Naive thymus-derived CD4-positive, alpha-beta T cell (primary cell): ENCODE measurements around the gene PDE4C. TPM values are rescaled to one million over a fixed set of nuclear protein-coding genes. Genes with fewer than 3 reads are reported as not detected.
A peak's percentile ranks its signal among the peaks of the same experiment; 100 is the strongest.

Experiments used
- ATAC-seq: fragments of 150-1000 bp; cut with Tn5 transposase; 2 replicates; pipeline ENCODE4 v1.10.0; 2021; ENCODE audit warnings: mild to moderate bottlenecking, moderate library complexity
- CTCF ChIA-PET: fragments of 350-600 bp; sonication (Branson Sonifier 250); formaldehyde crosslinking; loops from one replicate; lab custom pipeline; 2021; ENCODE audit warnings: antibody characterized with exemption; lab: Charles Lee
- POLR2A ChIA-PET: fragments of 350-600 bp; sonication (Branson Sonifier 250); formaldehyde crosslinking; loops from one replicate; lab custom pipeline; 2021; ENCODE audit warnings: antibody characterized with exemption, inconsistent platforms; lab: Charles Lee
- DNase-seq, 9 donors: peaks; one replicate each; pipeline versions ENCODE4 v3.0.0 to v3.0.0-alpha.2; 2020 to 2022; ENCODE audit warnings: mixed read lengths in 1 of 9
- H3K27ac ChIP-seq: one replicate; pipeline ENCODE4 v1.7.0; 2013; ENCODE audit warnings: mild to moderate bottlenecking, low read depth, low read length, moderate library complexity
- H3K27me3 ChIP-seq, 2 donors: one replicate each; pipeline ENCODE4 v1.7.0; 2013; ENCODE audit warnings: low read length in 2 of 2, mild to moderate bottlenecking in 2 of 2, moderate library complexity in 2 of 2; ENCODE audit not compliant: control insufficient read depth in 2 of 2, insufficient read depth in 2 of 2
- H3K36me3 ChIP-seq, 3 experiments: 1 replicate in 2 of 3; 2 replicates in 1 of 3; pipeline ENCODE4 v1.7.0; 2013; ENCODE audit warnings: low read length in 3 of 3, mild to moderate bottlenecking in 3 of 3, moderate library complexity in 1 of 3; ENCODE audit not compliant: insufficient read depth in 3 of 3, control insufficient read depth in 2 of 3
- H3K4me1 ChIP-seq, 2 donors: one replicate each; pipeline ENCODE4 v1.7.0; 2013; ENCODE audit warnings: low read length in 2 of 2, mild to moderate bottlenecking in 2 of 2, moderate library complexity in 1 of 2; ENCODE audit not compliant: control insufficient read depth in 2 of 2, insufficient read depth in 2 of 2
- H3K4me3 ChIP-seq: 2 replicates; pipeline ENCODE4 v1.7.0; 2013; ENCODE audit warnings: mild to moderate bottlenecking, low read length
- H3K9me3 ChIP-seq, 3 experiments: 1 replicate in 2 of 3; 2 replicates in 1 of 3; pipeline ENCODE4 v1.7.0; 2013; ENCODE audit warnings: low read length in 3 of 3; ENCODE audit not compliant: control insufficient read depth in 2 of 3
- H3K27ac Mint-ChIP-seq, 9 donors: one replicate each; pipeline ENCODE4 v1.8.0; 2020 to 2022; ENCODE audit warnings: mixed read lengths in 9 of 9, mild to moderate bottlenecking in 8 of 9, moderate library complexity in 5 of 9, inconsistent platforms in 2 of 9
- H3K27me3 Mint-ChIP-seq, 5 donors: one replicate each; pipeline ENCODE4 v1.8.0; 2021 to 2022; ENCODE audit warnings: mixed read lengths in 5 of 5, mild to moderate bottlenecking in 1 of 5
- H3K36me3 Mint-ChIP-seq, 5 donors: one replicate each; pipeline ENCODE4 v1.8.0; 2020 to 2022; ENCODE audit warnings: mixed read lengths in 5 of 5, mild to moderate bottlenecking in 3 of 5, inconsistent platforms in 1 of 5
- H3K4me1 Mint-ChIP-seq, 7 donors: one replicate each; pipeline ENCODE4 v1.8.0; 2020 to 2022; ENCODE audit warnings: mixed read lengths in 7 of 7, mild to moderate bottlenecking in 3 of 7, inconsistent platforms in 1 of 7
- H3K4me3 Mint-ChIP-seq, 10 donors: one replicate each; pipeline ENCODE4 v1.8.0; 2020 to 2022; ENCODE audit warnings: mild to moderate bottlenecking in 10 of 10, mixed read lengths in 10 of 10, moderate library complexity in 6 of 10, inconsistent platforms in 2 of 10
- H3K9me3 Mint-ChIP-seq, 11 donors: one replicate each; pipeline ENCODE4 v1.8.0; 2020 to 2022; ENCODE audit warnings: mixed read lengths in 11 of 11, mild to moderate bottlenecking in 4 of 11, inconsistent platforms in 1 of 11, moderate library complexity in 1 of 11
- intact Hi-C, 2 donors: fragments of 100-400 bp; cut with micrococcal nuclease; formaldehyde crosslinking; loops; one replicate each; pipeline ENCODE4 v1.15.1; 2023
- polyA plus RNA-seq, 2 donors: library from polyadenylated mRNA; unstranded; fragments of 300-500 nt; fragmentation: Illumina TruSeq; gene quantifications; one replicate each; pipeline ENCODE4 v1.2.3, GENCODE V29; 2021
- total RNA-seq, 6 experiments: library from RNA in 5 of 6; stranded (reverse) in 5 of 6; gene quantifications; 1 replicate in 5 of 6; 2 replicates in 1 of 6; pipeline ENCODE4 v1.2.3 and lab custom pipeline; 2021 to 2026

PDE4C gene
- total and polyA plus RNA-seq, 7 experiments from 2014 or later, result not detected

DNA sequence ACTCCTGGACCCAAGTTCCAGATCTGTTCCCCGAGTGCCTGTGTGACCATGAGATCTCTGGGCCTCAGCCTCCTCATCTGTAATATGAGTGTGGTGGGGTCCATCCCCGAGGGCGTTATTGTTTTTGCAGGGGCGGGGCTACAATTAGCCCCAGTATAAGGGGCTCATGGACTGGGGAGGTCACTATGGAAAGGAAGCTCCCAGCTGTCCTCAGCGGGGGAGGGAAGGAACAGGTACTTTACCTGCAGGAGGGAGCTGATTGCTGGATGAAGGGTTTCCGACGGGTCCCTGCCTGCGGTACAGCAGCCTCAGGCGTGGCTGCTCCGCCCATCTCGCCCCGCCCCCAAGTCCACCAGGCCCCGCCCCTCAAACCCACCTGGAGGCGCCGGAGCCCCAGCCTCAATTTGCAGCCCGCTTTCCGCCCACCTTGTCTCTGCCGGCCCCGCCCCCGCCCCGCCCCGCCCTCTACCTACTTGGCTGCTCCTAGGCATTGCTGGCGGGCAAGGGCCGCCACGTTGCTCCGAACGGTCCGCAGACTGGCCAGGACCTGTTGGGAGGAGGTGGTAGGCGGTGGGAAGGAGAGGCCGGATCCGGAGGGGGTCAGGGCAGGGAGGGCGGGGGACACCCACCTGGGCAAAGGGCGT, 5.5 kb downstream of the PDE4C start:
- no peak overlapping the region for H3K27ac ChIP-seq
- ChIA-PET POLR2A (no interaction called here), CTCF (interaction anchor here (0.9 kb wide), 1 partner anchor 29 kb away, joined by 3 read pairs; no protein-coding TSS in a partner anchor)
- H3K4me3 ChIP-seq, result no peak overlapping the region
- H3K36me3 ChIP-seq, result no peaks in the 10 kb centered on the region
- peaks cover 20 to 44% (median 34%) of the 10 kb centered on the region in 5 donors for H3K27me3 Mint-ChIP-seq
- peaks cover 6 to 12% of the 10 kb centered on the region in 2 donors for H3K4me1 ChIP-seq
- no peak for ATAC-seq
- peaks cover 0 to 2% (median 0%) of the 10 kb centered on the region in 11 donors for H3K9me3 Mint-ChIP-seq
- H3K27ac Mint-ChIP-seq, result no peak overlapping the region
- H3K4me1 Mint-ChIP-seq, result peaks cover 11 to 22% (median 16%) of the 10 kb centered on the region in 7 donors
- intact Hi-C loops, result no loop called here
- H3K9me3 ChIP-seq, result no peaks in the 10 kb centered on the region
- H3K27me3 ChIP-seq, result peaks cover 8 to 14% of the 10 kb centered on the region in 2 donors
- H3K4me3 Mint-ChIP-seq, result peak overlapping the region in 1 of 10 donors; percentile 21
- DNase-seq, result no peak
- no peaks in the 10 kb centered on the region for H3K36me3 Mint-ChIP-seq

GRCh38 chr19:18219911-18220631, 6.2 kb downstream of the PDE4C start:
- DNase-seq (no peak), ATAC-seq (no peak)
- Mint-ChIP-seq H3K27me3 (peaks cover 17 to 39% (median 27%) of the 10 kb centered on the region in 5 donors), H3K27ac (peak overlapping the region in 1 of 9 donors; percentile 0), H3K4me3 (no peak overlapping the region), H3K9me3 (peaks cover 0 to 2% (median 0%) of the 10 kb centered on the region in 11 donors), H3K4me1 (peaks cover 9 to 17% (median 11%) of the 10 kb centered on the region in 7 donors), H3K36me3 (no peaks in the 10 kb centered on the region)
- Histone ChIP-seq H3K4me3 (no peak overlapping the region), H3K27me3 (peaks cover 3 to 7% of the 10 kb centered on the region in 2 donors), H3K36me3 (no peaks in the 10 kb centered on the region), H3K9me3 (no peaks in the 10 kb centered on the region), H3K4me1 (peaks cover 5 to 6% of the 10 kb centered on the region in 2 donors), H3K27ac (no peak overlapping the region)
- ChIA-PET POLR2A (interaction anchor here (0.6 kb wide), 2 partner anchors 10 to 181 kb away, joined by 3 read pairs; no protein-coding TSS in a partner anchor), CTCF (interaction anchor here (0.9 kb wide), 2 partner anchors 28 to 29 kb away, joined by 3 read pairs; no protein-coding TSS in a partner anchor)
- intact Hi-C loops, result no loop called here

- Histone ChIP-seq H3K4me1 (no peaks in the 10 kb centered on the region), H3K4me3 (no peak overlapping the region), H3K9me3 (no peaks in the 10 kb centered on the region), H3K27ac (no peak overlapping the region), H3K27me3 (peaks cover 0 to under 1% of the 10 kb centered on the region in 2 donors), H3K36me3 (no peaks in the 10 kb centered on the region)
- no peak for DNase-seq
- no peaks in the 10 kb centered on the region for H3K36me3 Mint-ChIP-seq
- ATAC-seq, result no peak
- H3K27ac Mint-ChIP-seq, result no peak overlapping the region
- peaks cover 0 to 2% (median 0%) of the 10 kb centered on the region in 11 donors for H3K9me3 Mint-ChIP-seq
- H3K4me1 Mint-ChIP-seq, result peaks cover 0 to 7% (median 3%) of the 10 kb centered on the region in 7 donors
- ChIA-PET CTCF (interaction anchor here (0.9 kb wide), 1 partner anchor 30 kb away, joined by 3 read pairs; no protein-coding TSS in a partner anchor), POLR2A (no interaction called here)
- H3K4me3 Mint-ChIP-seq, result no peak overlapping the region
- peaks cover 8 to 28% (median 17%) of the 10 kb centered on the region in 5 donors for H3K27me3 Mint-ChIP-seq
- intact Hi-C loops, result no loop called here
These were observed 7.6 kb downstream of the PDE4C start for GRCh38 chr19:18218600-18218999.

DNA sequence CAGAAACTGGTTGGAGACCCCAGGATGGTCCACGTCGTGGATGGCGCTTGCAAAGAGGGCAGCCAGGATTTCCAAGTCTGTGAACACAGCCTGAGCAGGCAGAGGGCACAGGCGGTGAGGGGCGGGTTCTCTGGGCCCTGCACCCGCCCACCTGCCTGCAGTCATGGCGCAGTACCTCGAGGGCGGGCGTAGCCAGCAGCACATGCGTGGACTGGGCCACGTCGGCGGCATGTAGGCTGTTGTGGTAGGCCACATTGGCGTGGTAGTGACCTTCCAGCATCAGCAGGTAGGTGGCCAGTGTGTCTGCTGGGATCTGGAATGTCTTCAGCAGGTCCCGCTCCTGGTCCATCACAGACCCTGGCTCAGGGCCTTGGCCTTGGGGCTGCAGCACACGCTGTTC, 8.1 kb downstream of the PDE4C start:
- ATAC-seq (no peak), DNase-seq (no peak)
- Mint-ChIP-seq H3K27me3 (peaks cover 8 to 28% (median 17%) of the 10 kb centered on the region in 5 donors), H3K4me1 (peaks cover 0 to 7% (median 3%) of the 10 kb centered on the region in 7 donors), H3K9me3 (no peaks in the 10 kb centered on the region), H3K4me3 (no peak overlapping the region), H3K27ac (no peak overlapping the region), H3K36me3 (no peaks in the 10 kb centered on the region)
- ChIA-PET CTCF (no interaction called here), POLR2A (no interaction called here)
- Histone ChIP-seq H3K27ac (no peak overlapping the region), H3K36me3 (no peaks in the 10 kb centered on the region), H3K4me3 (no peak overlapping the region), H3K27me3 (no peaks in the 10 kb centered on the region), H3K4me1 (no peaks in the 10 kb centered on the region), H3K9me3 (no peaks in the 10 kb centered on the region)
- intact Hi-C loops, result no loop called here

DNA sequence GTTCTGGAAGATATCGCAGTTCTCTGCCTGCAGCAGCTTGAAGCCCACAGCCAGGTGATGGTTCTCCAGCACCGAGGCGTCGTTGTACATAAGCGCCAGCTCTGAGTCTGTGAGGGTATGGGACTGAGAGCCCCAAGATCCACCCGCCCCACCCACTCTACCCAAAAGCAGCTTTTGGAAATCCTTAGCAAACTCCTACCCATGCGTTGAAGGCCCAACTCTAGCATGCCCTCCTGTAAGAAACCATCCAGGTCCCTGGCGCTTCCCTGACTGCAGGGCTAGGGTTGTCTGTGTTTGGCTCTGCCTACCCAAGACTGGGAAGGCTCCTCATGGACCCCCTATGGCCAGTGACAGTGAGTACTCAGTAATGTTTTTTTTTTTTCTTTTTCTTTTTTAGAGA, 9.4 kb downstream of the PDE4C start:
- no peak overlapping the region for H3K4me3 Mint-ChIP-seq

GRCh38 chr19:18214779-18215433, 11.3 kb downstream of the PDE4C start:
- H3K27ac ChIP-seq, result no peak overlapping the region
- H3K36me3 Mint-ChIP-seq, result no peaks in the 10 kb centered on the region
- CTCF ChIA-PET, result interaction anchor here (0.7 kb wide), 1 partner anchor 20 kb away, joined by 3 read pairs; no protein-coding TSS in a partner anchor
- H3K36me3 ChIP-seq, result no peaks in the 10 kb centered on the region
- H3K9me3 Mint-ChIP-seq, result no peaks in the 10 kb centered on the region
- POLR2A ChIA-PET, result no interaction called here
- no peak overlapping the region for H3K27ac Mint-ChIP-seq
- no peak overlapping the region for H3K4me3 Mint-ChIP-seq
- peaks cover 0 to 12% (median 8%) of the 10 kb centered on the region in 5 donors for H3K27me3 Mint-ChIP-seq
- H3K4me3 ChIP-seq, result no peak overlapping the region
- no peak for DNase-seq
- H3K4me1 Mint-ChIP-seq, result no peaks in the 10 kb centered on the region
- no peaks in the 10 kb centered on the region for H3K9me3 ChIP-seq
- intact Hi-C loops, result no loop called here
- no peaks in the 10 kb centered on the region for H3K4me1 ChIP-seq
- H3K27me3 ChIP-seq, result no peaks in the 10 kb centered on the region
- no peak for ATAC-seq

More for the DNA sequence above, 9.4 kb downstream of the PDE4C start:
- Mint-ChIP-seq H3K9me3 (no peaks in the 10 kb centered on the region), H3K27ac (no peak overlapping the region), H3K27me3 (peaks cover 4 to 19% (median 8%) of the 10 kb centered on the region in 5 donors), H3K4me1 (peaks cover 0 to 7% (median 3%) of the 10 kb centered on the region in 7 donors), H3K36me3 (no peaks in the 10 kb centered on the region)
- Histone ChIP-seq H3K27ac (no peak overlapping the region), H3K4me1 (no peaks in the 10 kb centered on the region), H3K9me3 (no peaks in the 10 kb centered on the region), H3K27me3 (no peaks in the 10 kb centered on the region), H3K4me3 (no peak overlapping the region), H3K36me3 (no peaks in the 10 kb centered on the region)
- intact Hi-C loops, result no loop called here
- ATAC-seq (no peak), DNase-seq (no peak)
- POLR2A ChIA-PET, result no interaction called here
- CTCF ChIA-PET, result no interaction called here
